Left ventricle myocardium superior (tissue), 1 donor: ENCODE results near the gene BRAF. TPM values are rescaled to one million over a fixed set of nuclear protein-coding genes. Genes with fewer than 3 reads are reported as not detected.
"Not testable (repeated sequence)": the region's sequence is repeated elsewhere in the genome, so short reads cannot be mapped to it uniquely, and the experiment has no call there.

Source experiments
- ATAC-seq: fragments of 200-7000 bp; cut with Tn5 transposase; one replicate; pipeline ENCODE4 v1.9.1; 2020; ENCODE audit warnings: mild to moderate bottlenecking, moderate library complexity
- DNase-seq: peaks from one replicate; pipeline ENCODE4 v3.0.0-alpha.2; 2020
- intact Hi-C: fragments of 100-400 bp; cut with micrococcal nuclease; formaldehyde crosslinking; loops from one replicate; pipeline ENCODE4 v1.11.0; 2022
- total RNA-seq: library from RNA; stranded (reverse); fragmentation: NEBNext Ultra II Directional; extraction: Animal tissue kit (Norgen Biotek cat#: 25700); gene quantifications from one replicate; pipeline ENCODE4 v1.2.1, GENCODE V29; 2021
- donor health status: DM: no; HTN: yes; CAD: no; lungs with severe emphysema.

BRAF gene
- total RNA-seq, 1 donor from 2014 or later = 17.9 TPM

- intact Hi-C loops = no loop called here
- DNase-seq = no peak
- peak; percentile 71 for ATAC-seq
Observed at GRCh38 chr7:140923358-140924006, 1.2 kb downstream of the BRAF start.

DNA sequence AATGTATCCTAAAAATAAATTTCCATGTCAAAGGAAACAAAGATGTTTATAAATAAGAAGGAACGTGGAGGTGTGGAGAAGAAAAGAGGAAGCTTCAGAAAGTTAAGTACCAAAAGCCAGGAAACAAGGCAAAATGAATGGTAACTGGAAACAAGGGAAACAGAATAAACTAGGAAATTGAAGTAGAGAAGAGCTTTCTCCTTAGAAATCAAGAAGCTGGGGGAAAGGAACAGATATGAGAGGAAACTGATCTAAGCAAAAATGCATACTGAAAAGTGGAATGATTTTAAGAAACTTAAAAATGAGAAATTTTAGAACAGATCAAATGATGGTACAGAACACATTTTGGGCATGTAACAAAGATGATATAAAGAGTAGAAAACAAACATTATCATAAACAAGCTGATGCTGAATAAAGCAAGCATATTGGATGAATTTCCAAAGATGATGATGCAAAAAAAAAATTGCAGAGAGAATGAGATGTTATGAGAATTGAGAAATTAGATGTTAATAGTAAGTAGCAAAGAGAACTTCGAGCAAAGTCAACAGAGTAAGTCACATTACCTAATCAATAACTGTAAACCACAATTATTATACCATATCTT lies 1.9 kb downstream of the BRAF start:
- ATAC-seq (no peak), DNase-seq (no peak)
- intact Hi-C loops = no loop called here

GRCh38 chr7:140920745-140921144 lies 4.0 kb downstream of the BRAF start:
- intact Hi-C loops = no loop called here
- ATAC-seq (no peak), DNase-seq (no peak)

- DNase-seq = no peak
- ATAC-seq = no peak
- intact Hi-C loops = no loop called here
Observed at GRCh38 chr7:140918236-140918635, 6.5 kb downstream of the BRAF start.

- DNase-seq = no peak
- intact Hi-C loops = no loop called here
- ATAC-seq = no peak
Observed at GRCh38 chr7:140917258-140917657, 7.5 kb downstream of the BRAF start.

DNA sequence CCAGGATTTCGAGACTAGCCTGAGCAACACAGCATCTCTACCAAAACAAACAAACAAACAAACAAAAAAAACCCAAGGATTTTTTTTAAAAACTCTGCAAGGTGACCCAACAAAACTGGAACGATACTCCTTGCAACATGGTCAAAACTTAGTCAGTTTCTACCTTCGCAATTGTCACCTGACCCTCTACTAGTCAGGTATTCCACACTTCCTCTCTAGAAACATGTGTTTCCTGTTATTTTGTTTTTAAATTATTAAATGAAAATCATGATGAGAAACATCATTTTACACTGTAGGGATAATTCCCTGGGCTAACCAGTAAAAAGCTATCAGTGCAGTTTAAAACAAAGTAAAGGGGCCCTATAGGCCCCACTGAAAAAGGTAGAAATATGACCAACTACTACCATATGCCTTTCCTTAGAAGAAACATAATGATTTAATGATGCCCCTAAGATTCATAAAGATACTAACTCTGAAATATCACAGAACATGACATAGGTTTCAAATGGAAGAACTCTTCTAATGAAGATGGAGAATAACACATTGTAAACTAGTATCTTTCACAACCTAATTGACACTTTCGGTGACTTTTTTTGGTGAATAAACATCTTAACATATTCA lies 8.7 kb downstream of the BRAF start:
- no peak for ATAC-seq
- intact Hi-C loops = no loop called here

GRCh38 chr7:140914083-140914482 lies 10.6 kb downstream of the BRAF start:
- no peak for DNase-seq
- intact Hi-C loops = no loop called here
- ATAC-seq = no peak

More for the DNA sequence above, 8.7 kb downstream of the BRAF start:
- no peak for DNase-seq

GRCh38 chr7:140913596-140913928 lies 11.2 kb downstream of the BRAF start:
- ATAC-seq, intact Hi-C loops, DNase-seq: not testable (repeated sequence)

DNA sequence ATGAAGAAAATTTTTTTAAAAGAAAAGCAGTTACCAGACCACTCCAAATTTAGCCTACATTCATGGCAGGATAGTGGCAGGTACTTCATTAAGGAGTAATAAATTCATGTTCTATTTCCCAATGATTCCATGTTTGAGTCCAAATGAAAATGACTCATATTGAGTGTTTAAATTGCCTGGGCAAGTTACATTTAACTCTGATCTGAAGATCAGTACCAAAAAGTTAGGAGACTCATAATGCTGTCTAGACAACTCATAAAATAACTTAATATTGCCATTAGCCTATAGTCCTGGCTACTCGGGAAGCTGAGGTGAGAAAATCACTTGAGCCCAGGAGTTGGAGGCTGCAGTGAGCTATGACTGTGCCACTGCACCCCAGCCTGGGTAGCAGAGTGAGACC lies 13.0 kb downstream of the BRAF start:
- DNase-seq (no peak), ATAC-seq (no peak)
- intact Hi-C loops = no loop called here

DNA sequence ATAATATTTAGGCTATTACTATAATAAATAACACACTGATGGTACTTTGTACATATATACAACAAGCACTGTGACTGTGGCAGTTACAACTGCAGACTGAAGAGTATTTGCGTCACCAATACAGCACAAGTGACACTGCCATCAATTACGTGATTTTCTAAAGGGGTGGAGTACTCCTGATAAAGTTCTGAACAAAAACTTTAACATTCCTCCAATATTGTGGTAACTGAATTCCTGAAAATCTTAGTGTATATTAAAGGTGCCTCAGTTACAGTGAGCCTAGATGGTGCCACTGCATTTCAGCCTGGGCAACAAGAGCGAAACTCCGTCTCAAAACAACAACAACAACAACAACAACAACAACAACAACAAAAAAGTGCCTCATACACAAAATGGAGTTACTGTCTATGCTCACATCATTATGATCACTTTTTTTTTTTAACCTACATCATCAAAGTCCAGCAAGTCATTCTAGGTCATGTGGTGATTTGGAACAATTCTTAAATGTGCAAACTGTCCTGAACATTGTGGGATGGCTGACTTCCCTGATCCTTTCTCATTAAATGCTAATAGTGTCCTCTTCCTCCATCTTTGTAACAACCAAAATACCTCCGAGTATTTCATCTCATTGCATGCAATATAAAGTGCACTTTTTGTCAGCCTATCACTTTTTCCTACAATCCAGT lies 15.1 kb downstream of the BRAF start:
- DNase-seq (no peak), ATAC-seq (no peak)
- intact Hi-C loops = no loop called here

- DNase-seq = no peak
- intact Hi-C loops = no loop called here
Observed at GRCh38 chr7:140908361-140908760, 16.4 kb downstream of the BRAF start.

DNA sequence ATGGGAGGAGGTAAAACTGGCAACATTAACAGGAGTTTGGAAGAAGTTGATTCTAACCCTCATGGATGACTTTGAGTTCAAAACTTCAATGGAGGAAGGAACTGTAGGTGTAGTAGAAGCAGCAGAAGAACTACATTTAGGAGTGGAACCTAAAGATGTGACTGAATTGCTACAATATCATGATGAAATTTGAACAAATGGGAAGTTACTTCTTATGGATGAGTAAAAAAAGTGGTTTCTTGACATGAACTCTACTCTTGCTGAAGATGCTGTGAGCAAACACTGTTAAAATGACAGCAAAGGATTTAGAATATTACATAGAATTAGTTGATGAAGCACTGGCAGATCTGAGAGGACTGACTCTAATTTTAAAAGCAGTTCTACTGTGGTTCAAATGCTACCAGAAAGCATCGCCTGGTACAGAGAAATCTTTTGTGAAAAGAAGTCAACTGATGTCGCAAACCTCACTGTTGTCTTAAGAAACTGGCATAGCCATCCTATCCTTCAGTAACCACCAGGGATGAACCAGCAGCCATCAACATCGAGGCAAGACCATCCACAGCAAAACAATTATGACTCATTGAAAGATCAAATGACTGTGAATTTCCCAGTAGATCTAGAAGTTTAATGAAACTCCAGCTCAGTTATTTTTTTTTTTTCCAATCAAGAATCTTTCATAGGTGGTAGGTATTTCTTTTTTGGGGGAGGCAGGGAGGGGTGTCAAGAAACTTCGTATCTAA lies 20.8 kb downstream of the BRAF start:
- intact Hi-C loops = no loop called here
- no peak for ATAC-seq
- DNase-seq = no peak

More at GRCh38 chr7:140908361-140908760, 16.4 kb downstream of the BRAF start:
- no peak for ATAC-seq

- DNase-seq (no peak), ATAC-seq (no peak)
- intact Hi-C loops = no loop called here
Observed at GRCh38 chr7:140902303-140902953, 22.3 kb downstream of the BRAF start.

DNA sequence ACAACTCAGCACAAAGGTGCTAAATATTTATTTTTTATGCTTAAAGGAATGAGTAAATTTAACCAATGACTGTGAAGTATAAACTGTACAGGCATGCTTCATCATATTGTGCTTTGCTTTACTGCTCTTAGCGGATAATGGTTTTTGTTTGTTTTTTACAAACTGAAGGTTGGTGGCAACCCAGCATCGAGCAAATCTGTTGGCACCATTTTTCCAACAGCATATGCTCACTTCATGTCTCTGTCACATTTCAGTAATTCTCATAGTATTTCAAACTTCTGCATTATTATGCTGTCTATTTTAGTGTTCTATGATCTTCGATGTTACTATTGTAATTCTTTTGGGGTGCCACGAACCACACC lies 22.8 kb downstream of the BRAF start:
- intact Hi-C loops = no loop called here
- ATAC-seq (no peak), DNase-seq (no peak)

- peak; percentile 61 for ATAC-seq
- no peak for DNase-seq
- intact Hi-C loops = no loop called here
Observed at GRCh38 chr7:140899883-140900282, 24.8 kb downstream of the BRAF start.

GRCh38 chr7:140898786-140899536 lies 25.8 kb downstream of the BRAF start:
- DNase-seq = no peak
- ATAC-seq = no peak
- intact Hi-C loops = no loop called here

- intact Hi-C loops = no loop called here
- DNase-seq = no peak
- no peak for ATAC-seq
Observed at GRCh38 chr7:140896996-140897395, 27.7 kb downstream of the BRAF start.

- ATAC-seq (no peak), DNase-seq (no peak)
- intact Hi-C loops = no loop called here
Observed at GRCh38 chr7:140889645-140890044, 35.1 kb downstream of the BRAF start.

GRCh38 chr7:140889150-140889549 lies 35.6 kb downstream of the BRAF start:
- no peak for DNase-seq
- no peak for ATAC-seq
- intact Hi-C loops = no loop called here
